ENCODE results near the gene RSPH10B. TPM values are rescaled to one million over a fixed set of nuclear protein-coding genes. Genes with fewer than 3 reads are reported as not detected.
"Not testable (repeated sequence)": the region's sequence is repeated elsewhere in the genome, so short reads cannot be mapped to it uniquely, and the experiment has no call there.

The RSPH10B gene
- 0.07 and 0.23 TPM in 2 replicates for total RNA-seq

- DNase-seq (ENCODE audit: low read depth): not testable (repeated sequence)
- peak within 1 kb of the TSS; percentile 26 for H3K4me3 ChIP-seq (ENCODE audit: low read depth, low read length)
These were observed at the start of gene RSPH10B for GRCh38 chr7:5970347-5970911. Gene RSPH10B, minus strand, starts transcription at chr7:5970689. Its CDS starts 3,573 bp downstream, at chr7:5967116.

- DNase-seq (ENCODE audit: low read depth): no peak
- no peak overlapping the region for H3K4me3 ChIP-seq (ENCODE audit: low read depth, low read length)
- no peak for TF ChIP-seq CTCF (conservative IDR thresholded peaks at IDR 0.05; ENCODE audit: low read depth, low read length)
These were observed 46.1 kb upstream of the RSPH10B start for GRCh38 chr7:6016653-6016966.

GRCh38 chr7:6015917-6016652 is 45.6 kb upstream of the RSPH10B start:
- TF ChIP-seq CTCF (conservative IDR thresholded peaks at IDR 0.05; ENCODE audit: low read depth, low read length): no peak
- H3K4me3 ChIP-seq (ENCODE audit: low read depth, low read length): no peak overlapping the region
- DNase-seq (ENCODE audit: low read depth): no peak

- H3K4me3 ChIP-seq (ENCODE audit: low read depth, low read length): no peak overlapping the region
- TF ChIP-seq CTCF (conservative IDR thresholded peaks at IDR 0.05; ENCODE audit: low read depth, low read length): no peak
- no peak for DNase-seq (ENCODE audit: low read depth)
These were observed 42.0 kb upstream of the RSPH10B start for GRCh38 chr7:6012355-6013104.

GRCh38 chr7:6011541-6011940 is 41.1 kb upstream of the RSPH10B start:
- no peak for DNase-seq (ENCODE audit: low read depth)
- no peak for TF ChIP-seq CTCF (conservative IDR thresholded peaks at IDR 0.05; ENCODE audit: low read depth, low read length)
- no peak overlapping the region for H3K4me3 ChIP-seq (ENCODE audit: low read depth, low read length)

GRCh38 chr7:6010370-6010769 is 39.9 kb upstream of the RSPH10B start:
- H3K4me3 ChIP-seq (ENCODE audit: low read depth, low read length): peak overlapping the region; percentile 99

GRCh38 chr7:6008668-6009611 is 38.5 kb upstream of the RSPH10B start, which contains the start of the genes AIMP2 and PMS2:
Gene AIMP2, plus strand, starts transcription at chr7:6009272. Its CDS starts 92 bp downstream, at chr7:6009364.
Gene PMS2, minus strand, starts transcription at chr7:6009049. Its CDS starts 30 bp downstream, at chr7:6009019.
- peak within 1 kb of the TSS; percentile 99 for H3K4me3 ChIP-seq (ENCODE audit: low read depth, low read length)
- peak; percentile 94 for DNase-seq (ENCODE audit: low read depth)
- TF ChIP-seq CTCF (conservative IDR thresholded peaks at IDR 0.05; ENCODE audit: low read depth, low read length): peak; percentile 11

More at GRCh38 chr7:6010370-6010769, 39.9 kb upstream of the RSPH10B start:
- not testable (repeated sequence) for DNase-seq (ENCODE audit: low read depth)

GRCh38 chr7:6007835-6008590 is 37.5 kb upstream of the RSPH10B start:
- not testable (repeated sequence) for DNase-seq (ENCODE audit: low read depth)
- peak overlapping the region; percentile 99 for H3K4me3 ChIP-seq (ENCODE audit: low read depth, low read length)
